KG1 (cell line): ENCODE measurements around the gene CCSER2.
"Not testable (repeated sequence)": the region's sequence is repeated elsewhere in the genome, so short reads cannot be mapped to it uniquely, and the experiment has no call there.

Source experiments
- DNase-seq: peaks from one replicate; lab custom pipeline; 2025; lab: John Stamatoyannopoulos, UW

CCSER2 gene

DNA sequence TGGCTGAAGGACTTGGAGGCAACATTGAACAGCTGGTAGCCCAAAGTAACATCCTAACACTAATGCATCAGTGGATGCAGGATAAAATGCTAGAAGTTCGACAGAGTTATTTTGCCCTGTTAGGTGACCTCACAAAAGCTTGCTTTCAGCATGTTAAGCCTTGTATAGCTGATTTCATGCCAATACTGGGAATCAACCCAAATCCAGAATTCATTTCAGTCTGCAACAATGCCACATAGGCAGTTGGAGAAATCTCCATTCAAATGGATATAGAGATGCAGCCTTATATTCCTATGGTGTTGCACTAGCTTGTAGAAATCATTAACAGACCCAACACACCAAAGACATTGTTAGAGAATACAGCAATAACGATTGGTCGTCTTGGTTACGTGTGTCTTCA, 62.9 kb downstream of the CCSER2 start:
- DNase-seq = no peak

DNA sequence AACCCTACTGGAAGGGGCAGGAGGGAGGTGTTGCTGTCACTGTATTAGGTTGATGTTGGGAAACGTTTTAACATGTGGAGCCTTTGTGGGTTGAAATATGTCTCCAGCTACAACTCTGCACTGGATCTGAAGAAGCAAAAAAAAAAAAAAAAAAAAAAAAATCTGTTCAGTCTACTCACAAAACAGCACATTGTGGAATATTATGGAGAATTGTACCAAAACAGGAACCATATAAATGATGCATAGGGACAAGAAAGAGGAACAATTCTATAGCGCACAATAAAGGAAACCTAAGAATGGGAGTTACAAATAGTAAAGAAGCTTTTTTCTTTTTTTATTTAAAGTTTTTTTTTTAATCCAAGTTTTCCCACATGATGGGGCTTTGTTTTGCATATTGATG, 63.8 kb downstream of the CCSER2 start:
- no peak for DNase-seq

DNA sequence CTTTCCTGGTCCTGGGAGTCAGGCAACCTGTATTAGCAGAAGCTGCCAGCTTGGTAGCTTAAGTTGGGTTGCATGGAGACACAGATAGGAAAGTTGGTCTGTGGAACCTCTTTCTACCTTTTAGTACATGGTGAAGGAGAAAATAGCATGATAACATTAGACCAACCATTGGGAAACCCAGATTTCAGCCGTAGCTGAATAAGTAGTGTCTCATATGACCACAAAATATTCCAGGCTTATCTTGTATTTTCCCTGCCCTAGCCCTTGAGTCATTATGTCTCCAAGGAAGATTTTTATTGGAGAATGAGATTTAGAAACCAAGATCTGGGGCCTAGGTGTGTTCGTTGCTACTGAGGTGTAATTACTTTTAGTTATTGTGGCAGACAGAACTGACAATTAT, 67.2 kb downstream of the CCSER2 start:
- no peak for DNase-seq

DNA sequence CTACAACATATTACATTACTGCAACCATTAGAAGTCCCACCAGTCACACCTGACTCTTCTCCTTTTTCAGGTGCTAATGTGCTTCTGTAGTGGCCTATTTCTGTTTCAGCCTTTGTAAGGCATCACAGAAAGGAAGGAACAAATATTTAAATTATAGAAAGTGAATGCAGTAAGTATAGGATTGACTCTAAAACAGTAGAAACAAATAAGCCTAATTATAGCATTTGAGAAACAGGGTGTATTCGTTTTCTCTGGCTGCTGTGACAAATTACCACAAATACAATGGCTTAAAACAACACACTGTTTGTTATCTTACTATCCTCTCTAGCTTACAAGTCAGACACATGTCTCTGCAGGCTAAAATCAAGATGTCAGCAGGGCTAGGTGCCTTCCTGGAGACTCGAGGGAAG, 69.4 kb downstream of the CCSER2 start:
- DNase-seq = no peak

DNA sequence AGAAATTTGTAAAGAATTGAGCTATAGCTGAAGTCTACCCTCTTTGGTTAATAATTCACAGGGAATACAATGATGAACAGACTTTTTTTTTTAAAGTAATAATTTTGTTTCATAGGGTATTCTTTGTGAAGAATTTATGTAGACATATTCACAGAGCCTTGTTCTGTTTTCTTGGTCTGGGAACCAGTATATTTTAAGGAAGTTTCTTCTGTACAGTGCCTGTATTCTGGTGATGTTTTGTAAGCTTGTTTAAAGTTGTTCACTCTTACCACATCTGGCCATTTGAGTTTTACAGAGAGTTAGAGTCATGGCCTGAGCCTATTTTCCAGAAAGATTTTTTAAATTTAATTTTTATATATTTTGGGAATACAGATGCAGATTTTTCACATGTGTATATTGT, 70.3 kb downstream of the CCSER2 start:
- DNase-seq = no peak

DNA sequence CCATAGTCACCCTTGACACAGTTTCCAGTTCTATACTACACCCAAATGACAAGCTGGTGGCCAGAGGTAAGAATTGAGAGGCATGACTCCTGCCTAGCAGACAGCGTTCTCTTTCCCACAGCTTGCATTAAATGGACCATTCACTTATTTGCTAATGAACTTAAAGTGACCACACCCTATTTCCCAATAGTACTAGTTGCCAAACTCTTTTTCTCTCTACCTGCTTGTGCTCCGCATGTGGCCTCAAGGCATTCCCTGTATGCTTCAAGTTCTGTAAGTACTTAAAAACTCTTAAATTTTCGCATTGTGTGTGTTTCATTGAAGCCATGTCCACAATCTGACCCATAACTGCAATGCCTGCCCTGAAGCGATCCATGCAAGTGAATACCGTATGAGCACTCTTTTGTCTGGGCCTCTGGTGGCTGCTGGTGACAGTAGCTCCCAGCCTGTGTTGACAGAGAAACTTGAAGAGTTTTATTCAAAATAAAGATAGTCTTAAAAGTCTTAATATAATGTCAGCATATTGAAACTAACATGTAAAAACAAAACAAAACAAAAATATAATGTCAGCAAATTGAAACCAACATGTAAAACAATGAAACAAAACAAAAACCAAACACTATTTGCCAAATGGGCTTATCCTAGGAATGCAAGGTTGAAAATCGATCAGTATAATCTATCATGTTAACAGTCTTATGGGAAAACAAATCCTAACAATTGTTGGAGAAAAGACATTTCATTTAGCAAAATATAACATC, 73.6 kb downstream of the CCSER2 start:
- DNase-seq = no peak

DNA sequence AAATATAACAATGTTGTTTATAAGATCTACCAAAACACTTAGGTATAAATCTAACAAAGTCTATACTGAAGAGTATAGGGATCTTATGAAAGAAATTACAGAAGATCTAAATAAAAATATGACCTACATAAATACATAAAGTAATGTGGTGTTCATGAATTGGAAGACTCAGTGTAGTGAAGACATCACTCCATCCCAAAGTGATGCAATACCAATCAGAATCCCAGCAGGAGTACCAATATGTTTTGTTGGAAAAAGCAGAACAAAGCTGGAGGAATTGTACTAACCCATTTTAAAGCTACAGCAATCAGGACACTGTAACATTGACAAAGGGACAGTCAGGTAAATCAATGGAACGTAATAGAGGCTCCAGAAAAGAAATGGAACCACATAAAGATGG, 76.4 kb downstream of the CCSER2 start:
- no peak for DNase-seq

DNA sequence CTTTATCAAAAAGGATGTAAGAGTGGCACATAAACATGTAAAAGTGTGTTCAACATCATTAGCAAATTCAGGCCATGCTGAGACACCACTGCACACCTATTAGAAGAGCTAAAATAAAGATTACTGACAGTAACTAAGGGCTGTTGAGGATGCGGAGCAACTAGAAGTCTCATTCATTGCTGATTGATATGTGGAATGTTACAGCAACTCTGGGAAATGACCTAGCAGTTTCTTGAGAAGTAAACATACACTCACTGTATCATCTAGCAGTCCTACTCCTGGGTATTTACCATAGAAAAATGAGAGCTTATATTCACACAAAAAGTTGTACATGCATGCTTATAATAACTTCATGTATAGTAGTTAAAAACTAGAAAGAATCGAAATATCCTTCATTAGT, 77.3 kb downstream of the CCSER2 start:
- no peak for DNase-seq

DNA sequence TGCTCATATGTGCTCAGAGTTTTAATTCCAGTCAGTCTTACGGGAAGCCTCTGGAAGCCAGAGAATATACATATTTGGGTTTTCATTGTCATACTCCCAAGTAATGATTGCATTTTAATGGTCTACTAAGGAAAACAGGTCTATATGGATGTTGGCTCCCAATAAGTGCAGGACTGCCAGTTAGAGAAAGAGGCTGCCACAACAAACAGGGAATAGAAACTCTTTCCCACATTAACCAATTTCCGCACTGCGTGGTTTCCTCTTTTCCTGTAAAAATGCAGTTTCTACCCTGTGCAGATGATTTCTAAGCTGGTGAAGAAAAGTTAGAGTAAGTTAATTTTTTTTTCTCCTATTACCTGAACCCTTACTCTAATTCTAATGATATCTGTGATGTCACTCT, 78.2 kb downstream of the CCSER2 start:
- DNase-seq = no peak

DNA sequence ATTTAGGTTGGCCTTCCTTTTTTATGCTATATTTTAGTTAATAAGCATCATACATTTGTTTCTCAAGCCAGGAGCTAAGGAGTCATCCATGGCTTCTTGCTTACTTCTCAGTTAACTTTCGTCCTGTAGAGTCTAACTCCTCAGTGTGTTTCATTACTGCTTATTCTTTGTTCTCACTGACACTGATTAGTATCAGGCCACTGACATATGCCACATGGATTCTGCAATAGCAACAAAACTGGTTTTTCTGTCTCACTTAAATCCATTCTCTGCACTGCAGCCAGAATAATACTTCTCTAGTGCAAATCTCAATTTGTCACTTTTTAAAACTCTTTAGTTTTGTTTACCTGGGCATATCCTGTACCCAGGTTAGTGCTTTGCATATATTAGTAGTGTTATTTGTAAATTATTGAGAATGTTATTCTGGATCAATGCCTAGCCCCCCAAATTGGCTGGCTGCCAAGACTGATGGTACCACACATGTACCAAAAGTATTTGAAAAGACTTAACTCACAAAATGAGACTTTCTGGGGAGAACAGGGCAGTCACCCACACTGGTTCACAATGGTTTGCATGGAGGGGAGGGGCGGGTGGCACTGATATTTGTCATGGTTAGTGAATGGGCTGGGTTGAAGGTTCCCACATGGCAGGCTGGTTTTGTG, 79.1 kb downstream of the CCSER2 start:
- DNase-seq = no peak

DNA sequence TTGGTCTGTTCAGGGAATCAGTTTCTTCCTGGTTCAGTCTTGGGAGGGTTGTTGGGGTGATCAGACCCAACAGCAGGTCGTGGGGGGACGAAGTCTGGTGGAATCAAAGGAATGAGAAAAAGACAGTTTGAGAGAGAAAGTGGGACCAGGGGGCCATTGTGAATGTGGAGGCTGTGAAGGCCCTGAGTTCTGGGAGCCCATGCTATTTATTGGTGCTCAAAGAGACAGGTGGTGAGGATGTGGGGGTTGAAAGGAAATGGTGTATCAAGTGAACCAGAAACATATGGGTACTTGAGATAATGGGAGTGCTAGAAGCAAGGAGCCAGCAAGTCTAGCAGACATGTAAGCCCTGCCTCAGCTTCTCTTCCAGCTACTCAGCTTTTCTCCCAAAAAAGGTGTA, 84.1 kb downstream of the CCSER2 start:
- no peak for DNase-seq

DNA sequence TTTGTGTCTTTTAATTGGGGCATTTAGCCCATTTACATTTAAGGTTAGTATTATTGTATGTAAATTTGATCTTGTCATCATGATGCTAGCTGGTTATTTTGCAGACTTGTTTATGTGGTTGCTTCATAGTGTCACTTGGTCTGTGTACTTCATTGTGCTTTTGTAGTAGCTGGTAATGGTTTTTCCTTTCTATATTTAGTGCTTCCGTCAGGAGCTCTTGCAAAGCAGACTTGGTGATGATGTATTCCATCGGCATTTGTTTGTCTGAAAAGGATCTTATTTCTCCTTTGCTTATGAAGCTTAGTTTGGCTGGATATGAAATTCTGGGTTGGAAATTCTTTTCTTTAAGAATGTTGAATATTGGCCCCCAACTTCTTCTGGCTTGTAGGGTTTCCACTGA, 85.7 kb downstream of the CCSER2 start:
- not testable (repeated sequence) for DNase-seq

DNA sequence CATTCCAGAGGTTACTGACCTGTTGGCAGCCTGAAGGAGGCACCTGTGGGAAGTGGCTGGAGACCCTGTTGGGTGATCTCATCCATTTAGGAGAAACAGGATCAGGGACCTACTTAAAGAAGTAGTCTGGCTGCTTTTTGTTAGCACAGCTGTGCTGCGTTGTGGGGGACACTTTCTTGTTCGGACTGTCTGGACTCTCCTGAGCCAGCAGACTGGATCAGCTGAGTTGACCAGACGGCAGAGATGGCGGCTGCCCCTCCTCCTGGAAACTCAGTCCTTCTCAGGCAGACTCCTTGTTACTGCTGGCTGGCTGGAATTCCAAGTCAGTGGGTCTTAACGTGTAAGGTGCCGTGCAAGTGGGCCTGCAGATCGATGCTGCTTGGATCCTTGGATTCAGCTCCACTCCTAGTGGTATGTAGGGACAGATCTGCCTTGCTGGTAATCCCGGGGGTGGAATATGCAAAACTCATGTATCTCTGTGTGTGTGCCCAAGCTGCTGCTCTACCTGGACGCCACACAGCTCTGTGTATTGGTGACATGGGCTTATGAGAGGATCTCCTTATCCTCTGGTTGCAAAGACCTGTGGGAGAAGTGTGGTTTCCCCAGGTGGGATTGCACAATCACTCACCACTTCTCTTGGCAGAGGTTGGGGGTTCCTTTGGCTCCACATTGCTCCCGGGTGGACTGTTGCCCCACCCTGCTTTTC, 87.3 kb downstream of the CCSER2 start:
- DNase-seq = no peak

DNA sequence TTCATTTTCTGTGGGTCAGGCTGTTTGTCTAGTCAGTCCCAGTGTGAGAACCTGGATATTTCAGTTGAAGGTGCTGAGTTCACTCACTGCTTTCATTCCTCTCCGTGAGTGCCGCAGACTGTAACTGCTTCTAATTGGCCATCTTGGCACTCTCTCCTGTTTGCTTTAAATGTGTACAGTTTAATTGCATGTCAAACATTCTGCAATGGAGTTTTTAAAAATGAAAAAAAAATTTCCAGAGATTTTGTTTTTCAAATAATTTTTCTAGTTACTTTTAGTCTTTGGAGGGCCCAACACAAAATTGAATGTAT, 87.8 kb downstream of the CCSER2 start:
- DNase-seq = no peak

DNA sequence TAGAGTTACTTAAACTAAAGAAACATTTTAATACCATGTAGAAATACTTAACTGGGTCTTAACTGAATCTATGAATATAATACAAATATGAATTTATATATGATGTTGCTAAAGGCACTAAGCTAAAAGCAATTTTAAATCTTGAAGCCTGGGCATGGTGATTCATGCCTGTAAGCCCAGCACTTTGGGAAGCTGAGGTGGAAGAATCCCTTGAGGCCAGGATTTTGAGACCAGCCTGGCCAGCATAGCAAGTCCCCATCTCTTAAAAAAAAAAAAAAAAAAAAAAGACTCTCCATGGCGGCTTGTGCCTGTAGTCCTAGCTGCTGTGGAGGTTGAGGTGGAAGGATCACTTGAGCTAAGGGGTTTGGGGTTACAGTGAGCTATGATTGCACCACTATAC, 95.3 kb downstream of the CCSER2 start:
- no peak for DNase-seq

DNA sequence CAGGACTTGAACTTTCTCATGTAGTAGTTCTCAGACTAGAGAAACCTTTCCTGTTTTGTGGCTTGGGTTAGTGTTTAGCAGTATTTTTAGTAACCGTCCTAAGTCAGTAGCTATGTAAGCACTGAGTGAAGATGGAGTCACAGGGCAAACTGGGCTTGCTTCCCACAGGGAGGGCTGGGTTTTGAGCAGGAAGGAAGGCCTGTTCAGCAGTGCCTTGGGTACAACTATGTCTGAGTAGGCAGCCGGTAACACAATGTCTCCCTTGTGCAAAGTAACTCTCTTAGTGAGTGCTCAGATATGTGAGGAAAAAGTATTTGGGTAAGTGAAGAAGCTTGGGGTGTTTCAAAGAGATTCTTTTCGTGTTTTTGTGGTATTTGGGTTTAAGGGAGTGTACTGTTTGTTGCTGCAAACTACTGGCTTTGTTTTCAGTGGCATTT, 96.4 kb downstream of the CCSER2 start:
- peak; percentile 78 for DNase-seq

DNA sequence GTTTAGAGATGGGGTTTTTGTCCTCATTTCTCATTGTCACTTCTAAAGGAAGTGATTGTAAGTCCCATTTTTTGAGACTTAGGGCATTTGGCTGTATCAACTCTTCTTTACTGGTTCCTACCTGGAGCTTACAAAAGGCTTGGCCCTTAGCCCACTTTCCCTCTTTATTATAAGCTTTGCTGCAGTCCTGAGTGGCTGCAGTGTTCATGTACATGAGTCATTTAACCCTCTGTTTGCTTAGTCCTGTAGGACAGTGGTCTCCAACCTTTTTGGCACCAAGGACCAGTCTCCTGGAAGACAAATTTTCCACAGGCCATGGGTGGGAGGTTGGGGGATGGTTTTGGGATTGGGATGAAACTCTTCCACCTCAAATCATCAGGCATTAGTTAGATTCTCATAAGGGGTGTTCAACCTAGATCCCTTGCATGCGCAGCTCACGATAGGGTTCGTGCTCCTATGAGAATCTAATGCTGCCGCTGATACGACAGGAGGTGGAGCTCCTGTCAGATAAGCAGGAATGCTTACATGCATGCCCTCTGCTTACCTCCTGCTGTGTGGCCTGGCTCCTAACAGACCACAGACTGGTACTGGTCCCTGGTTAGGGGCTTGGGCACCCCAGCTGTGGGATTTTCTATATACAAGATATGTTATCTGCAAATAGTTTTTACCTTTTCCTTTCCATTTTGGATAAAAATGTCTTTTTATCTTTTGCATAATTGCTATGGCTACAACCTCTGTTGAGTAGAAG, 99.7 kb downstream of the CCSER2 start:
- no peak for DNase-seq

DNA sequence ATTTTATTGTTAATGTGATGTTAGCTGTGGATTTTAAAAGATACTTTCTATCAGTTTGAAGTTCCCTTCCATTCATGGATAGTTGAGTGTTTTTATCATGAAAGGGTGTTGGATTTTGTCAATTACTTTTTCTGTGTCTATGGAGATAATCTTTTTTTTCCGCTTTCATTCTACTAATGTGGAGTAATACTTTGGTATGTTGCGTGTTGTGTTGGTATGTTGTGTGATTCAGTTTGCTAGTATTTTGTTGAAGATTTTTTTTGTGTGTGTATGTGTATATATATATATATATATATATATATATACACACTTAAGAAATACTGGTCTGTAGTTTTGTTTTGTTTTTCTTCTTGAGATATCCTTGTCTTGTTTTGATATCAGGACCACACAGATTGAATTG, 100.3 kb downstream of the CCSER2 start:
- no peak for DNase-seq

DNA sequence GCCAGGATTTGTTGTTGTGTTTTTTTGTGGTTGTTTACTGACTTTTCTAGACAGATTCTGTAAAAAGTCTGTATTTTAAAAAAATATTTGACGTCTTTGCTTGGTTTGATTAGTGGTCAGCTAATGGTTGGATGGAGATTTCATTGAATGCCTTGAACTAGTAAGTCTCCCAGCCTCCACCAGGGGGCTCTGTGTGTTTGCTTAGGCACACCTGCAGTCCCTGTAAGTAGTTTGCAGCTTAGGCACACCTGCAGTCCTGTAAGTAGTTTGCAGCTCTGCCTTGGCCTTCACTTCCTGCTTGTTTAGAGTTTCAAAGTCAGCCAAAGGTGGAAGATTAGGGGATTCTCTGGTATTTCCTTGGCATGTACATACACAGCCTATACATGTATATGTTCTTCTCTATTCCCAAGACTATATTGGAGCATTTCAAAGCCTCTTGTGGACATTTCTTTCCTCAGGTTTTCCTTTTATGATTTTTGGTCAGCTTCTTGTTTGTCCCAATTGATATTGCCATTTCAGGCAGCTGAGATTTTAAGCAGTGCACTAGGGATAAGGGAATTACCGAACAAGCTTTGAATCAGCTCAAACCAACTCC, 101.6 kb downstream of the CCSER2 start:
- no peak for DNase-seq

DNA sequence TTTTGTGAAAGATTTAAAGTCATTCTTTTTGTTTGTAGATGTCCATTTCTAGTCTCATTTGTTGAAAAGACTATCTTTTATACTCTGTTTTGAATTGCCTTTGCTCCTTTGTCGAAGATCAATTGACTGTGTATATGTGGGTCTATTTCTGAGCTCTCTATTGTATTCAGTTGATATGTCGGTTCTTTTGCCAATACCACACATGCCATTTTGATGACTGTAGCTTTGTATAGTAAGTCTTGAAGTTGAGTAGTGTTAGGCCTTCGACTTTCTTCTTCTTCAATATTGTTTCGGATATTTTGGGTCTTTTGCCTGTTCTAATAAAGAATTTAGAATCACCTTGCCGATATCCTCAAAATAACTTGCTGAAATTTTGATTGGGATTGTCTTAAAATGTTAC, 104.5 kb downstream of the CCSER2 start:
- DNase-seq = no peak

DNA sequence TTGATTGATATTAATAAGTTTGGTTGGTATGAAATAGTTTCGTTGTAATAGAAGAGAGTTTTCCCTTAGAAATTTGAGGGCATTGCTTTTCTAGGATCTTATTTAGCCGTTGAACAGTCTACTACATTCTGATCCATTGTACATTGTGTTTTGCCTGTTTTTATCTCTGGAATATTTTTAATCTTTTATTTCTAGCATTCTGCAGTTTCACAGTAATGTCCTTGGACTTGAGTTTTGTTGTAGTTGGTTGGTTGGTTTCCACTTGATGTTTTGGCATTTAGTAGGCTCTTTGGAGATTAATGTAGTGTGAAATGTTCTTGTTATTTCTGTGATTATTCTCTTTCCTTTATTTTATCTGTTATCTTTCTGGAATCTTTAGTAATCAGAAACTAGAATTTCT, 112.4 kb downstream of the CCSER2 start:
- no peak for DNase-seq

DNA sequence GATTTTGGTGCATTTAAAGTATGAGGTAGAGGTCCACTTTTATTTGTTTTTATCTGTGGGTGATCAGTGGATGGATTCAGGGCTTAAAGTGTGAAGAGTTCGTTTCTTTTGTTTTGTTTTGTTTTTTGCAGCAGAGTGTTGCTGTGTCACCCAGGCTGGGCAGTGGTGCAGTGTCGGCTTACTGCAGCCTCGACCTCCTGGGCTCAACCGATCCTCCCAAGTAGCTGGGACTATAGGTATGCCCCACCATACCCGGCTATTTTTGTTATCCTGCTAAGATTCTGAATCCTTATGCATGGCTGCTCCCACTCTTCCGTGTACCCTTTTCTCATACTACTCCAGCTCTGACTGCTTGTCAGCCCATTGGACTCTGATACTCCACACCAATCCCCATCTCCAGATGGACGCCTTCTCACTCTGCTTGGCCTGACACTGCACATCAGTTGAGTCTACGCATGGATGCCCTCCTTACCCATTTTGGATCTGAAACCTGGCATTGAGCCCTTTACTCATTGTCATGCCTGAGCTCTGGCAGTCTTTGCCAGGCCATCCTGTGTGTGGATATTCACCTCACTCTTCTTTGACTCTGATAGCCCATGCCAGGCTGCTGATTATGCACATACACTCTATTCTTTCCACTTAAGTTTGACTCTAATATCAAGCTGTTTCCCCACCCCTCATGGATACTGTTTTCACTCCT, 119.5 kb downstream of the CCSER2 start:
- DNase-seq = no peak
